GM21367 (cell line): ENCODE results near the gene ARGLU1.

Source experiments
- ATAC-seq: cut with Tn5 transposase; IDR thresholded peaks from one replicate; pipeline ENCODE4 v1.9.1; 2021; ENCODE audit not compliant: unreplicated experiment

ARGLU1 gene

GRCh38 chr13:106526738-106527444 lies 41.0 kb downstream of the ARGLU1 start:
- no peak for ATAC-seq

DNA sequence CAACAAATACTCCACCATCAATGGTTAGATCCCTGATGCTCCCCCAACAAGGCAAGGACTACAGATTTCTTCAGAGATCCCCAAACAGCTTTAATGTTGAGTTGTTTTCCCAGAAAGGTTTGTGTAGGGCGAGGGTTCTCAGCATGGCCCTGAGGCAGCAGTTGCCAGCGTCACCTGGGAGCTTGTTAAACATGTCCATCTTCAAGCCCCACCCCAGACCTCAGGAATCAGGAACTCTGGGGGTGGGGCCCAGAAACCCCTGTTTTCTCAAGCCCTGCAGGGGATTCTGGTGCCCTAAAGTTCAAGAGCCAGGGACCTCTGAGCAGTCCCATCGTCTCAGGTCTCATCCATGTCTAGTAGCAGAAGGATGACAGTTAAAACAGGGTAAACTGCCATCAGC lies 42.1 kb downstream of the ARGLU1 start:
- ATAC-seq = no peak

DNA sequence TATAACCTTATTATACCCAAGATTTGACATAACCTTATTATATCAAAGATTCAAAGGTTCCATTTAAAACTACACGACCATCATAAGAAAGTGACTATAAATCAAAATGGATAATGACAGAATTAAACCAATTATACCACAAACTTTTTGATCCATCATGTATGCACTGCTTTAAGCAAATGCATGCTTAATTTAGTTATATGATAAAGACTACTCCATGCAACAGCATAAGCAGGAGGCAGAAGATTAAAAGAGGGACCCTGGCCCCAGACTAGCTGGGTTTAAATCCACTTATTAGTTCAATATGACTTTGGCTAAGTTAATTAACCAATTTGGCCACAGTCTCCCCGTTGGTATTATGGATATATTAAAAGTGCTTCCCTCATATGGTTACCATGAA lies 43.8 kb downstream of the ARGLU1 start:
- ATAC-seq = no peak

GRCh38 chr13:106523576-106523975 lies 44.4 kb downstream of the ARGLU1 start:
- ATAC-seq = no peak

DNA sequence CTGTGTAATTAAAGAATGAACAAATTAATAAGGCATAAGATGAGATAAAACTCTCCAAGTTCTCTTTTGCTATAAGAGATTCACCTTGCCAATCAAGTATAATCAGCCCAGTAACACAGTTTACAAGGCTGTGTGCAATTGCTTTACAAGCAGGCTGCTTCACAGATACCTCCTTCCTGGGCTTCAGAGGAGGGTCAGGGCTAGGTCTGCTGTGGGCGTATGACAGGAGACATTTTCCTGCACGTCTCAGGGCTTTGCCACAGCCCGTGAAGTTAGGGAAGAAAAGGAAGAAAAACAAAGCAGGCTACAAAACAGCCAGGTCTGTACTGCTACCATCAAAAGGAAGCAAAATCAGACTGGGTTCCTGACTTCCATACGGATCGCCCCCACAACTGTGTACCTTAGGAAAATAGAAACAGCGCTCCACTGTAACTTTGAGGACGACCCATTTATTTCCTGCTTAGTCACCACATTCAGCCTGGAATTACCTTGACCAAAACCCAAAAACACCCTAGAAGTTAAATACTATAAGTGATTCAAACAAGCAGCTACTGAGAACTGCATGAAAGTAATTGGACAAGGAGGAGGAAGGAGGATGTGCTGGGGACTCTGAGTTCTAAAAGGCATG lies 44.9 kb downstream of the ARGLU1 start:
- no peak for ATAC-seq

- ATAC-seq = no peak
Measured at GRCh38 chr13:106522112-106522705, 45.7 kb downstream of the ARGLU1 start.

- no peak for ATAC-seq
Measured at GRCh38 chr13:106521095-106521799, 46.7 kb downstream of the ARGLU1 start.

- no peak for ATAC-seq
Measured at GRCh38 chr13:106520251-106521054, 47.5 kb downstream of the ARGLU1 start.

- ATAC-seq = no peak
Measured at GRCh38 chr13:106518512-106518911, 49.4 kb downstream of the ARGLU1 start.

DNA sequence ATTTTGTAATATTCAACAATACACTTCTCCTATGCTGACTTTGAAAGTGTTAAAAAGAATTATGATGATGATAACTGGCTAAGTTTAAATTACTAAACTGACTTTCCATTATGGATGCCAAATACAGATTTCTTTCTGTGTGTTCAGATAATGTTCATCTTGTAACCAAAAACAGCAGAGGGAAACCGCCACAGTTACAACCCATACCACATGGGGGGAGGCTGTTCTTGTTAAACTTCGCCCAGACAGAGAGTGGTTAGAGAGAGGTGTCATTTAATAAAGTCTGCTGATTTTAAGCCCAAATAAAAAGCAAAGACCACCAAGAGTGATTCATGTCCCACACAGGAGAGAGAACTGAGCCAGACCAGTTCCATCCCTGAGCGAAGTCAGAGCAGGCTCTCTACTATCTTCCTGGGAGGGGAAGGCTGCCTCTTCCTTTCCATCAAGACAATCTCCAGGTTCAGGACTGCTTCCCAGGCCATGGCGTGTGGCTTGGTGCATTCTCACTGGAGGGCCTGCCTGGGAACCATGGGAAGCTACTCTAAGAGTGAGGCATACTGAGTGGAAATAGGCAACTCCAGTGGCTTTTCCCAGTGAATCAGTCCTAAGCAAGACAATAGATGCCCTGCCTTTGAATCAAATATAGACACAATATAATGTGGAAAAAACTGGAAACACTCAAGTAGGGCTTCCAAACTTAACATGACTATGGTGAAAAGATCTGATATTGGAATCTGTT lies 50.7 kb downstream of the ARGLU1 start:
- no peak for ATAC-seq

DNA sequence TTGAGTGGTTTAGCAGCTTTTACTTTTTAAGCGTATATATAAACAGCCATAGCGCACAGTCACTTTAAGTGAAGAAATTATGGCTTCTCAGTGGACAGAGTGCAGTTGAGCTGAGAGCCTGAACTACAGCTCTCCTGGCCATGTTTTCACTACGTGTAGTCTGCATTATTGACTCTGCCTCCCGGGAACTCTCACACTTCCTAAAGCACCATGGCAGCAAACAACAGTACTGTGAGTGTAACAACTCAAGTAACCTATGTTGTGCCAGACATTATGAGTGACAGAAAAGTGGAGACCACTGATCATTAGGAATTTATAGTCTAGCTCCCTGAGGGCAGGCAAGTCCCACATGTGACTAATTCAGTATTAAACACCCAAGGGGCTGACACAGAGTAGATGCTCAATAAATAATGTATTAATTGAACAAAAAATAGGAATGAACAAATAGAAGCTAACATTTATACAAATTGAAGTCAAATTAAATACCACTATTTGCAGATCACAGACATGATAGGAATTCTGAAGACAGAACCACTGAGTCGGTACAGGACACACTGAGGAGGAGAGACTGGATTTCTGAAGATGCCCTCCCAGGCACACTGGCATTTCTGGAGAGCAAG lies 52.2 kb downstream of the ARGLU1 start:
- no peak for ATAC-seq

DNA sequence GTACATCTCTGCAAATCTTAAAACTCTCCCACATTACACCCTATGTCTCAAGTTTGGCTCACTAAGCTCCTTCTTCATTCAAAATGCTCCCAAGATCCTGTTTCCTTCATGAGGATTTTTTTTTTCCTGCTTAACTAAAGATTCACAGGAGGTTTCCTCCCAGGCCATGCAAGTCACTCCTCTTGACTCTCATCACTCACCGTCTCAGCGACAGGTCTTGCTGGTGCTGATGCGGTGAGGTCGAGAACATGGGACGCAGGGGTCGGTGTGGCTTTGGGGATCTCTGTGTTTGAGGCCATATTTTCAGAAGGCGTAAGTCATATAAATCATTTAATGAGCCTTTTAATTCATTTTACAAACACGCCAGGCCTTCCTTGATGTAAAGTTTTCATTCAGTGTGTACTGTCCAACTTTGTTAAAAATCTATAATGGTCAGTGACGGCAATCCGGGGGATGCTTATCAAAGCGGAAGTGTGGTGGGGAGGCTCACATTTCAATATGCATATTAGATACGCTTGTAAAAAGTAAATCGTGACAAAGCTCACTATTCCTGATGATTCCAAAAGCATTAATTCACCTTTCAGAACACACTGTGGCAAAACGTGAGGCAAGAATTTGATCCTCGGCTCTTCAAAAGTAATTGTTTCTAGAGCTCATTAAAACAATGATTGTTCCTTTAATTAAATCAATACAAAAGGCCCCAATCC lies 52.9 kb downstream of the ARGLU1 start:
- ATAC-seq = no peak

DNA sequence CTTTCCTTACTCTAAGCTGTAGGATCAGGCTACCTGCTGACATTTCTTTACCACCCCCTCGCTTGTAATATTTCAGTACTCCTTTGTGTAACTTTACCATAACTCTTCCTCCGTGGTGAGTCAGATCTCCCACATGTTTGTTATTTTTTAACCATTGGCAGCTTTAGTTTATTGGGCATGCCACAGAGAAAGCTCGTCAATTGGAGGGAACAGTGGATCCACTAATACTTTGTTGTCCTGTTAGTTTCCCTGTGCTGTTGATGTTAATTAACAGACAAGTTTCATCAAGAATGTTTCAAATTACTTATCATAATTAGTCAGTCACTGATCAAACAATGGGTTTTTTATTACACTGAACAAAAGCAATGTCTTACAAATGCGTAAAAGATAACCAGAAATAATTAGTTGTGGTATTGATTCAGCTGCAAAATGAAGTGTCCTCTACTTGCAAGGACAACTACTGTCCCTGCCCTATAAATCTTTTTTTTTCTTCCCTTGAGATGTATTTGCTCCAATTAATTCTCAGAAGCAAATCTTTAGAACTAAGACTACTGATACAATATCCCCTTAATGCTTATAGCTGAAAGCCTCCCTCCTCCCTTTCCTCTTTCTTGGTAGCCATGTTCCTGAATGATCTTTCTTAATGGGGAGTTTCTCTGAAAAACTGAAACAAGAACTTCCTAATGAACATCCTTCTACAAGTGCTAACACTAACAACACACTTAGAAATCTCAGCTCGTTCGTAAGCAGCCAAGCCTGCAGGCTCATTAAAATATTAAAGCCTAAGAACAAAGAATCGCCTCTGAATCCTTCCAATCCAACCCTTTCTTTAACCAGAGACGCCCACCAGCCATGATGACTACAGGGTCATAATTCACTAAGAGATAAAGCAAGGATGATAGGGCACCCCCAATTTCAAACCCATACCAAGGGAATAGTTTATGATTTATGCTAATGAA lies 54.6 kb downstream of the ARGLU1 start:
- ATAC-seq = no peak

GRCh38 chr13:106507560-106508274 lies 60.2 kb downstream of the ARGLU1 start:
- ATAC-seq = peak; percentile 70

- ATAC-seq = no peak
Measured at GRCh38 chr13:106506286-106506685, 61.7 kb downstream of the ARGLU1 start.

DNA sequence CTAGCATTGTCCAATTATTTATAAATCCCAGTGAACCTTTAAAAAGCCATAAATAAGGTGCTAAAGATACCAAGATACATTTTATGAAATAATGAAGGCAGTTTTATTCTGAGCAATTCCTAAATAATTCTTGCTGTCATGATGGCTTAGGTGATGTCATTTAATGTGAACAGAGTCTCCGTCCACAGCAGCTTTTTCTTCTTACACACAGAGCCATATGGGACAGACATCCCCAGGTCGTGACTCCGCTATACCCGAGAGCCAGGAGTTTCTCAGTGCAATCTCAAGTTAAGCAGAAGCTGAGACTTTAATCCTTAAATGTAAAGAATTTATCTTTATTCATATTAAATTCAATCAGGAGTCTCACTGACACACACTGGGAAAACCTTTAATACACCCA lies 62.2 kb downstream of the ARGLU1 start:
- no peak for ATAC-seq

- no peak for ATAC-seq
Measured at GRCh38 chr13:106505295-106505694, 62.6 kb downstream of the ARGLU1 start.
